Tibial nerve (tissue), 3 donors: ENCODE results near the gene PARD3B.

ENCODE experiments used
- CTCF ChIP-seq, 5 experiments: fragments of 200-600 bp in 3 of 5; fragments of 450-650 bp in 2 of 5; sonication (generic) in 3 of 5; IDR thresholded peaks; one replicate each; pipeline ENCODE4 v1.5.1; 2016 to 2019; ENCODE audit warnings: antibody characterized with exemption in 5 of 5, mild to moderate bottlenecking in 3 of 5, moderate library complexity in 2 of 5
- POLR2A ChIP-seq, 2 donors: fragments of 450-650 bp; IDR thresholded peaks; one replicate each; pipeline ENCODE4 v1.6.1; 2017; ENCODE audit warnings: antibody characterized with exemption in 2 of 2, mild to moderate bottlenecking in 2 of 2, moderate library complexity in 2 of 2

- TF ChIP-seq POLR2A (IDR thresholded peaks at IDR 0.05) (no peak), CTCF (IDR thresholded peaks at IDR 0.05) (no peak)
Observed at GRCh38 chr2:205352094-205352493, 806.8 kb downstream of the PARD3B start.
